Erythroblast (primary cell): ENCODE results near the gene SLCO2A1.

Source experiments
- GATA1 ChIP-seq: IDR thresholded peaks from 2 replicates; pipeline ENCODE4 v1.6.1; 2011; ENCODE audit warnings: low read depth, mild to moderate bottlenecking, control low read depth, low read length, moderate library complexity
- POLR2A ChIP-seq: IDR thresholded peaks from 2 replicates; pipeline ENCODE4 v1.6.1; 2011; ENCODE audit warnings: mild to moderate bottlenecking, low read length

- TF ChIP-seq POLR2A (no peak), GATA1 (no peak)
Measured at GRCh38 chr3:133972156-133972555, 57.6 kb downstream of the SLCO2A1 start.
